Progenitor cell of endocrine pancreas (in vitro differentiated cells): ENCODE data around the gene CPZ. TPM values are rescaled to one million over a fixed set of nuclear protein-coding genes. Genes with fewer than 3 reads are reported as not detected.
"Not testable (repeated sequence)": the region's sequence is repeated elsewhere in the genome, so short reads cannot be mapped to it uniquely, and the experiment has no call there.

Experiments used
- DNase-seq: peaks from one replicate; pipeline ENCODE4 v3.0.0; 2021; ENCODE audit warnings: low spot score; ENCODE audit not compliant: unreplicated experiment
- H3K27ac Mint-ChIP-seq: 2 replicates; pipeline ENCODE4 v1.8.0; 2021; ENCODE audit warnings: mild to moderate bottlenecking, moderate library complexity, mixed read lengths
- H3K27me3 Mint-ChIP-seq: 2 replicates; pipeline ENCODE4 v1.8.0; 2021; ENCODE audit warnings: mixed read lengths
- H3K36me3 Mint-ChIP-seq: 2 replicates; pipeline ENCODE4 v1.8.0; 2022; ENCODE audit warnings: mixed read lengths; ENCODE audit not compliant: insufficient read depth
- H3K4me1 Mint-ChIP-seq: 2 replicates; pipeline ENCODE4 v1.8.0; 2021; ENCODE audit warnings: low read depth, mixed read lengths
- H3K4me3 Mint-ChIP-seq: 2 replicates; pipeline ENCODE4 v1.8.0; 2021; ENCODE audit warnings: low read depth, mild to moderate bottlenecking, moderate library complexity, mixed read lengths
- H3K9me3 Mint-ChIP-seq: 2 replicates; pipeline ENCODE4 v1.8.0; 2021; ENCODE audit warnings: low read depth, mixed read lengths
- total RNA-seq: library from RNA; stranded (reverse); gene quantifications from 2 replicates; pipeline ENCODE4 v1.2.1, GENCODE V29; 2021
- TF ChIP-seq, protein P1 (sequence below): fragments of 200-600 bp; sonication (generic); IDR thresholded peaks from one replicate; pipeline ENCODE4 v1.5.0; 2021; ENCODE audit warnings: antibody characterized with exemption, mild to moderate bottlenecking; ENCODE audit not compliant: unreplicated experiment

Gene CPZ
- total RNA-seq, 1 donor from 2014 or later: 0.19 TPM

DNA sequence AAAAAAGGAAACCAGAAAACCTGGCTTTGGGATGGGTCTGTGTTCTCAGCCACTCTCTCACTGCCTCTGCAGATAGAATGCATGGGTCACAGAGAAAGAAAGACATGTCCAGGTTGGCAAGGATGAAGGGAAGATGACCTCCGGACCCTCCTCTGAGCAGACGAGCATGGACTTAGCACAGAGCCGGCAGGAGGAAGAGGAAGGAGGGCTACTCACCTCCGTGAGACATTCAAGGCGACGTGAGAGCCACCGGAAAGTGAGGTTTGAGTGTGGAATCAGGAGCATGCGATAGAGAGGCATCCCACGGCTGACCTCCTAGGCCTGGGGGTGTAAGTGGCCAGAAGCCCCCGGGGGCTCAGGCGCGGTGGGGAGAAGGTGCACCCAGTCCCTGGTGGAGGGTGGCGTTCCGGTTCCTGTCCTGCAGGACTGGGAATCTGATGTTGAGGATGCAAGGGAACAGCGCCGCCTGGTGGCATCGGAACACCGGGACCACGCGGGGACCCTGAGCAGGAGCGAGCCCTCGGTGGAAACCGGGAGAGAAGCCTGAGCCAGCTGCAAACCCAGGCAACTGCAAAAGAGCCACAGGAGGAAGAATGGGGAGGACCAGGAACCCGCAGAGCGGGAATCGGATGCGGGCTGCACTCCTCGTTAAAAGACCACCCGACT is 37.8 kb downstream of the CPZ start:
- H3K27ac Mint-ChIP-seq, H3K9me3 Mint-ChIP-seq, H3K36me3 Mint-ChIP-seq, H3K4me3 Mint-ChIP-seq, H3K4me1 Mint-ChIP-seq, DNase-seq, H3K27me3 Mint-ChIP-seq: not testable (repeated sequence)

DNA sequence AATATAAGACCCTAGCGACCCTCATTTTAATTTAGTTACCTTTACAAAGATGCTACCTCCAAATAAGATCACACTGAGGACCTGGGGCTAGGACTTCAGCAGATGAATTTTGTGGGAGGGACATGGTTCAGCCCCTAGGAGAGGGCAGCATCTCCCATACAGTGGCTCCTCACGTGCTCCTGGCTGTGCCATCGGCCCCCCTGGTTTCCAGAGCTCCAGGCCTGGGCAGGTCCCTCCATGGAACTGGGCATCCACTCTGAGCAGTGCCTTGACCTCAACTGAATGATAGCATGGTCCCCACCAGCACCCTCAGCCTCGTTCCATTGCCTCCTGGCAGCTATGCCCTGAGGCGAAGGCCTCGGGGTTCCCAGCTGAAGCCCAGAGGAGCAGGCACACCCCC is 39.3 kb downstream of the CPZ start:
- H3K27ac Mint-ChIP-seq, H3K9me3 Mint-ChIP-seq, H3K4me1 Mint-ChIP-seq, H3K4me3 Mint-ChIP-seq, DNase-seq, H3K27me3 Mint-ChIP-seq, H3K36me3 Mint-ChIP-seq: not testable (repeated sequence)

DNA sequence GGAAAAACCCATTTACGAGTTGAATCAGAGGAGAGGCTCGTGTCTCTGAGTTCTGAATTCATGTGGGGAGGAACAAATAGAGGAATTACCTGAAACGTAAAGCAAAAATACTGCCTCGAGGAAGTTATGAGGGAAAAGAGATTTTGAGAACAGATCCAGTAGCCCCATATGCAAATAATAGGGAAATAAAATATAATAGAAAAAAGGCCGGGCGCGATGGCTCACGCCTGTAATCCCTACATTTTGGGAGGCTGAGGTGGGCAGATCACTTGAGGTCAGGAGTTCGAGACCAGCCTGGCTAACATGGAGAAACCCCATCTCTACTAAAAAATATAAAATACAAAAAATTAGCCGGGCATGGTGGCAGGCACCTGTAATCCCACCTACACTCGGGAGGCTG is 42.2 kb downstream of the CPZ start:
- H3K36me3 Mint-ChIP-seq, H3K27ac Mint-ChIP-seq, H3K4me1 Mint-ChIP-seq, H3K4me3 Mint-ChIP-seq, H3K9me3 Mint-ChIP-seq, DNase-seq: not testable (repeated sequence)
- peaks cover 21% of the 10 kb centered on the region for H3K27me3 Mint-ChIP-seq

DNA sequence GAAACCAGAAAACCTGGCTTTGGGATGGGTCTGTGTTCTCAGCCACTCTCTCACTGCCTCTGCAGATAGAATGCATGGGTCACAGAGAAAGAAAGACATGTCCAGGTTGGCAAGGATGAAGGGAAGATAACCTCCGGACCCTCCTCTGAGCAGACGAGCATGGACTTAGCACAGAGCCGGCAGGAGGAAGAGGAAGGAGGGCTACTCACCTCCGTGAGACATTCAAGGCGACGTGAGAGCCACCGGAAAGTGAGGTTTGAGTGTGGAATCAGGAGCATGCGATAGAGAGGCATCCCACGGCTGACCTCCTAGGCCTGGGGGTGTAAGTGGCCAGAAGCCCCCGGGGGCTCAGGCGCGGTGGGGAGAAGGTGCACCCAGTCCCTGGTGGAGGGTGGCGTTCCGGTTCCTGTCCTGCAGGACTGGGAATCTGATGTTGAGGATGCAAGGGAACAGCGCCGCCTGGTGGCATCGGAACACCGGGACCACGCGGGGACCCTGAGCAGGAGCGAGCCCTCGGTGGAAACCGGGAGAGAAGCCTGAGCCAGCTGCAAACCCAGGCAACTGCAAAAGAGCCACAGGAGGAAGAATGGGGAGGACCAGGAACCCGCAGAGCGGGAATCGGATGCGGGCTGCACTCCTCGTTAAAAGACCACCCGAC is 43.5 kb downstream of the CPZ start:
- not testable (repeated sequence) for H3K9me3 Mint-ChIP-seq, H3K36me3 Mint-ChIP-seq, H3K4me3 Mint-ChIP-seq, H3K27ac Mint-ChIP-seq, H3K4me1 Mint-ChIP-seq, DNase-seq
- H3K27me3 Mint-ChIP-seq: peaks cover 28% of the 10 kb centered on the region

DNA sequence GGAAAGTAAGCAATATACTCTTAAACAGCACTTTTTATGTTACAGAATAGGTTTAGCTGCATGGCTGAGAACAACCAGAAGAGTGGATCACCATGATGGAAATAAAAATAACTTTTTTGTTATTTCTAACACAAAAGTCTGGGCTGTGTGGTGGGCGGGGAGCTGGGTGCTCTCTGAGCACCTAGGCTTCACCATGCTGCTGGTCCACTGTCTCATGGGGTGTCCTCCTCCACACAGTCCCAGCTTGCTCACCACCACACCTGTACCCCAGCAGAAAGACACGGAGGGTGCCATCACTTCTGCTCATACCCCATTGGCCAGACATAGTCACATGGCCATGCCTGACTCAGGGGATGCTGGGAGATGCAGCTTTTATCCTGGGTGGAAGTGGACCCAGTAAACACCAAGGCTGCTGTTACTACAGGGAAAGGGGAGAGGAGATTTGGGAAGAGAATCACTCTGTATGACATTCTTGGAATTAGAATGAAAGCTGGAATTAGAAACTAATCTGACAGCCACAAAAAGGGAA is 45.0 kb downstream of the CPZ start:
- Mint-ChIP-seq H3K4me1 (no peaks in the 10 kb centered on the region), H3K36me3 (no peaks in the 10 kb centered on the region), H3K4me3 (no peak overlapping the region), H3K27me3 (peaks cover 33% of the 10 kb centered on the region), H3K9me3 (no peaks in the 10 kb centered on the region), H3K27ac (no peak overlapping the region)
- no peak for DNase-seq
- TF ChIP-seq, protein P1, sequence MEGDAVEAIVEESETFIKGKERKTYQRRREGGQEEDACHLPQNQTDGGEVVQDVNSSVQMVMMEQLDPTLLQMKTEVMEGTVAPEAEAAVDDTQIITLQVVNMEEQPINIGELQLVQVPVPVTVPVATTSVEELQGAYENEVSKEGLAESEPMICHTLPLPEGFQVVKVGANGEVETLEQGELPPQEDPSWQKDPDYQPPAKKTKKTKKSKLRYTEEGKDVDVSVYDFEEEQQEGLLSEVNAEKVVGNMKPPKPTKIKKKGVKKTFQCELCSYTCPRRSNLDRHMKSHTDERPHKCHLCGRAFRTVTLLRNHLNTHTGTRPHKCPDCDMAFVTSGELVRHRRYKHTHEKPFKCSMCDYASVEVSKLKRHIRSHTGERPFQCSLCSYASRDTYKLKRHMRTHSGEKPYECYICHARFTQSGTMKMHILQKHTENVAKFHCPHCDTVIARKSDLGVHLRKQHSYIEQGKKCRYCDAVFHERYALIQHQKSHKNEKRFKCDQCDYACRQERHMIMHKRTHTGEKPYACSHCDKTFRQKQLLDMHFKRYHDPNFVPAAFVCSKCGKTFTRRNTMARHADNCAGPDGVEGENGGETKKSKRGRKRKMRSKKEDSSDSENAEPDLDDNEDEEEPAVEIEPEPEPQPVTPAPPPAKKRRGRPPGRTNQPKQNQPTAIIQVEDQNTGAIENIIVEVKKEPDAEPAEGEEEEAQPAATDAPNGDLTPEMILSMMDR: no peak

DNA sequence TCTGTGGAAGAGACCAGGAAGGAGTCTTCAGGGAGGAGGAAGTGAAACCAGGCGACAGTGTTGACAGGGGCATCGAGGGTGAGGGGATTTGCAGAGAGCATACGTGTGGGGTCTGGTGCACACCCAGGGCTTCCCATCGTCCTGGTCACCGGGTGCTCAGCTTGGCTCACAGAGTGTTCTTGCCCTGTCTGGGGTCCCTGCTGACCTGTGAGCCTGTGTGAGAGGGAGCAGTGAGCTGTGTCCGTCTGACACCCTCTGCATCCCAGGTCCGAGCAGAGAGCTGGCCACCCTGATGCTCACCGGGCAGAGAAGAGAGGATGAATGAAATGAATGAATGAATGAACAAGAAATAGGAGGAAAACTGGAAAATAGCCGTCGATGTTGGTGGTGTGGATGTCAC is 46.5 kb downstream of the CPZ start:
- no peak overlapping the region for H3K27ac Mint-ChIP-seq
- no peaks in the 10 kb centered on the region for H3K9me3 Mint-ChIP-seq

More for the DNA sequence above, 46.5 kb downstream of the CPZ start:
- DNase-seq: no peak
- Mint-ChIP-seq H3K4me3 (no peak overlapping the region), H3K36me3 (no peaks in the 10 kb centered on the region), H3K4me1 (peaks cover 2% of the 10 kb centered on the region), H3K27me3 (peaks cover 44% of the 10 kb centered on the region)
- TF ChIP-seq, protein P1: no peak
